Hepatic stellate cell (primary cell): ENCODE results near the gene ENG.
A peak's percentile ranks its signal among the peaks of the same experiment; 100 is the strongest.
"Not testable (repeated sequence)": the region's sequence is repeated elsewhere in the genome, so short reads cannot be mapped to it uniquely, and the experiment has no call there.

Experiments
- DNase-seq: peaks from one replicate; pipeline ENCODE4 v3.0.0; 2011; ENCODE audit warnings: low spot score

The ENG gene

DNA sequence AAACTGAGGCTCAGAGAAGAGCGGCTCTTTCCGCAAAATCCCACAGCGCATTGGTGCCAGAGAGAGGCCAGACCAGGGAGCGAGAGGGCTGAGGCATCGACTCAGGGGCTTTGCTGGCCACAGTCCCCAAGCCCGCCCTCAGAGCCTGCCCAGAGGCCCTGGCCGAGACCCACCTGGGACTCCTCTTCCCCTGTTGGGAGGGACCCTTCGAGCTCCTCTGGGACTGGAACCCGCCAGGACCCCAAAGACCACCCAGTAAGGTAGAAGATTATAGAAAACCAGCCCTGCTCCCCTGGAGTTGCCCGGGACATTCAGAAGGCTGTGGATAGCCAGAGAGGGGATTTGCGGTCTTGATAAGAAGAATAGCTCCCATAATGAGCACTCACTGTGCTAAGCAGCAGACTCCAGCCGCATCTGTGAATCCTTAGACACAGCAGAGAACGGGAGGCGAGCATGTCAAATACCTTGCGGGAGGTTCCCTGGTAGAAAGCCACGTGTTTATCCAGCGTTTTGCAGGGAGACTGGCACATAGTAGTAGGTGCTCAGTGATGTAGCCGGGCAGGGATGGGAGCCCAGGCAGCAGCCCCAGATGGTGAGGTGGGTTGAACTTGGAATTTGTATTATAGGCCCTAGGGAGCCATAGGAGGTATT, 23.7 kb upstream of the ENG start:
- DNase-seq: no peak

DNA sequence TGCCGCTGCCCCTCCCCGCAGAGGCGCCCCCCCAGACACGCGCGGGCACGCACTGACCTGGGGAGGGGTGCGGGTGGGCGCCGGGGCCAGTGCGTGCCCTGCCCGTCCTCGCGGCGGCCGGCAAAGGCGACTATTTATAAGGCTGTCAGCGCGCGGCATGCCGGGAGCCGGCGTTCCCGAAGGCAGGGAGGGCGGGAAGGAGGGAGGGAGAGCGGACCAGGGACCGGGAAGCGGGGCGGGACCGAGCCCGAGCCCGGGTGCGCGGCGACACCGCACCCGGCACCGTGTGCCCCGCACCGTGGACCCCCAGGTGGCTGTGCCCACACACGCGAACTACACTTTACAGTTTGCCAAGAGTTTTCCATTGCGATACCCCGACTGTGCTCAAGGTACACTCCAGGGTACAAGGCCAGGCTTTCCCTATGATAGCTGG, 23.1 kb upstream of the ENG start, which contains the start of gene AK1:
TSS of gene AK1 (minus strand) at position 110 of the 433 bp plus-strand sequence. CDS start 3,058 bp downstream, outside the sequence.
- peak; percentile 75 for DNase-seq

DNA sequence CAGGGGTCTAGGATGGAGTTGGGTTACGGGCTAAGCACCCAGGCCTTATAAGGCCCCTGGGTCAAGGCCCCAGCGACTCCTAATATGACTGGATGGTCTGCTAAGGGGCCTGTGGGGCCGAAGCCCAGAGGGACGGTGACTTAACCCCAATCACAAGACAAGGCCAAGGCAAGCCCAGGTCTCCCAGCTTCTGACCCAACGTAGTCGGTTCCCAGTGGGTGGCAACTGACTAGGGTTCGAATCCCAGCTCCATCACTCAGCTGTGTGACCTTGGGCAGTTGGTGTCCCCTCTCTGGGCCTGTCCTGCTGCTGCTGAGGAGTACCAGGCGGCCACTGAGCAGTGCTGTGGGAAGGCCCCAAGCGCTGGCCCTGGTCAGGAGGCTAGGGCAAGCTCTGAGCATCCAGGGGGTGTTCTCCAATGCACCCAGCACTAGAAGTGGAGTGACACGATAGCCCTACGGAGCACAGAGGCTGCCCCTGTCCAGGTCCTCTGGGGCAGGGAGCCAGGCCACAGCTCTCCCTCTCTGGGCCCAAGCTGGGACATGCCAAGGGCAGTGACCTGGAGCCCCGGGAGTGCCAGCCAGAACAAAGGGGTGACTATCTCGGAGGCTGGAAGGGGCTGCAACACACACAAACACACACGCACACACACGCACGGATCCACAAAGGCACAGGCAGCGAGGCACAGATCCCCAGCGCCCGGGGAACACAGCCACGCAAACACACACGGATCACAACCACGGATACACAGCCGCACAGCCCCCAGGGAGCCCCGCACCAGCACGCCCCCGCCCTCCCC, 22.5 kb upstream of the ENG start:
- no peak for DNase-seq

- no peak for DNase-seq
These were observed 21.7 kb upstream of the ENG start for GRCh38 chr9:127876026-127876763.

DNA sequence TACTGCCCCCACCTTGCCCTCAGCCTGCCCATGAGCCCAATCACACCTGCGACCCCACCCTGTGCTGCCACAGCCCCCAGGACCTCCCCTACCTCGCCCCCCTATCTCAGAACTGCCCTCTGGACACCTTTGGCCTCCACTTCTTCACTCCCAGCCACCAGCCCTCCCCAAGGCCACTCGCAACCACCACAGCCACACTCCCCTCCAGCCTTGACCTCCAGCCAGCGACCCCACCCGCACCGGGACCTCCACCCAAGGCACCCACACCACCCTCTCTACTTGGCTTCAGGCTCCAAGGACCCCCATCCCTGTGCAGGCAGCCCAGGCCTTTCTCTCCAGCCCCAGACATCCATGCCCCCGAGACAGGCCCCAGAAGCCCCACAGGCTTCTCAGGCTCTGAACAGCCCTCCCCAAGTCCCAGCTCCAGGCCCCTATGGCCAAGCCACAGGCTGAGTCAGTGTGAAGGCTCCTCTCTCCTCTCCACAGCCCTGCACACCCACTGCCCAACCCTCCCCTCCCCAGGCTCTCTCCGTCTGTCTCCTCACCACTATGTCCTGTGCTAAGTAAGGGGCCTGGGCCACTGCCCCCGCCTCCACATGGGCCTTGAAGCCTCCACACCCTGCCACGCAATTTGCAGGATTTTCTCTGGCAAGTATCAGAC, 21.0 kb upstream of the ENG start:
- DNase-seq: peak; percentile 90

GRCh38 chr9:127874301-127875221, 20.1 kb upstream of the ENG start:
- no peak for DNase-seq

GRCh38 chr9:127873886-127874285, 19.4 kb upstream of the ENG start:
- no peak for DNase-seq

DNA sequence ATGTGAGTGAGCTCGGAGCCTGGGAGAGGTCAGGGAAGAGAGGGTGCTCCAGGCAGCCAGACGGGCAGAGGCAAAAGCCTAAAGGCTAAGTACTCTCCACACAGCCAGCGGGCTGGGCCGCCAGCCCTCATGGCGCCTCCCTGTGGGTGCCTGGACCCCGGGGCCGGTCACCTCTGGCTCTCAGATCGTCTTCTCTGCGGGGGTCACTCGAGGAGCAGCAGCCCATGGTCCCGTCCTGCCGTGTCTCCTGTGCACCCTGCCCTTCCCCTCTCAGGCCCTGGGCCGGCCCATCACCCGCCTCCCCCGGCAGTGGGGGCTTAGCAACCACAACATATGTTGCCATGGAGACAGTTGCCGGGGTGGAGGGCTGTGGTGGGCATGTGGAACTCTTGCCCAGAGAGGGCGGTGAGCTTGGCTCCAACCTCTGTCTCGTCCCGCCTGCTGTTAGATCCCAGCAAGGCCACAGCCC, 18.8 kb upstream of the ENG start:
- no peak for DNase-seq

DNA sequence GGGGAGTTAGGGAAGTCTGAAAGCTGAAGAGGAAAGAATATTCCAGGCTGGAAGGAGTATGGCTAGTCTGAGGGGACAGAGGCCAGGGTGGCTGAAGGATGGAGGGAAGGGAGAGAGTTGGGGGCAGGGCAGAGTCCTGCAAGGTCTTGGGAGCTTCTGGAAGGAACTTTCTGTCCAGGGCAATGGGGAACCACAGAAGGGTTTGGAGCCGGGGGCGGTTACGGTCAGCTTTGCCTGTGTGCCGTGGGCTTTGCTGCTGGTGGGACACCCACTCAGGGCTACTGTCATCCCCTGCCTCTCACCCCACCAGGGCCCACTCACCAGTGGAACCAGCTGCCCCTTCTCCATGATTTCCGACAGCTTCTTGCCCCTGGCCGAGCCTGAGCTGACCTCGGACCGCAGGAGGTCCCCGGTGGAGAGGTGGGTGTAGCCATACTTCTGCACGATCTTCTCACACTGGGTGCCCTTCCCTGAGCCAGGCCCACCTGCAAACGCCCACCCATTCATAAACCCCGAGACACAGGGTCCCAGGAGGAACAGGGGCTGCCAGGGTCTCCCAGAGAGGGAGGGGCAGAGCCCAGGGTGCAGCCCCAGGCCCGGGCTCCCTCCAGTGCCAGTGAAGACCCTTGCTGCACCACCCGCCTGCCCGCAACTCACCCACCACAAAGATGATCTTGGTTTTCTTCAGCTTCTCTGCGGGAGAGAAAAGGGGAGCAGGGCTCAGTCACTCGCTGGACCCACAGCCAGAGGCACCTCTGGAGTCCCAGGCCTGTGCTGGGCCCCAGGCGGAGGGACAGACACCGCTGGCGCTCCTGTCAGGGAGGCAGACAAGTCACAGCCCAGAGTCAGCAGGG, 18.1 kb upstream of the ENG start:
- no peak for DNase-seq

DNA sequence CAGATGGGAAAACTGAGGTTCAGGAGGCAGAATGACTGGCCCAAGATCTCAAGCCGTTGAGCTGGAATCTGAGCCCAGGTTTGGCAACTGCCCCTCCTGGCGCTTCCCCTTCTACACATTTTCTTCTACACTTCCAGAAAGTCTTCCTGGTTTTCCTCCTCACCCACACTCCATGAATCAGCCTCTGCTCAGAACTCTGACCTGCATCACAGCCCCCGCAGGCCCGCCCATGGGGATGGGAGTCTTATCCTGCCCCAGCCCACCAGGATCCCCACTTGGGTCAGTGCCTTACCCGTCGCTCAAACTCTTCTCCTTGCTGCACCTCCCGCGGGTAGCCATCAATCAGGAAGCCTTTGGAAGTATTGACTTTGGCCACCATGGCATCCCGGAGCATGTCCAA, 17.1 kb upstream of the ENG start:
- DNase-seq: no peak

DNA sequence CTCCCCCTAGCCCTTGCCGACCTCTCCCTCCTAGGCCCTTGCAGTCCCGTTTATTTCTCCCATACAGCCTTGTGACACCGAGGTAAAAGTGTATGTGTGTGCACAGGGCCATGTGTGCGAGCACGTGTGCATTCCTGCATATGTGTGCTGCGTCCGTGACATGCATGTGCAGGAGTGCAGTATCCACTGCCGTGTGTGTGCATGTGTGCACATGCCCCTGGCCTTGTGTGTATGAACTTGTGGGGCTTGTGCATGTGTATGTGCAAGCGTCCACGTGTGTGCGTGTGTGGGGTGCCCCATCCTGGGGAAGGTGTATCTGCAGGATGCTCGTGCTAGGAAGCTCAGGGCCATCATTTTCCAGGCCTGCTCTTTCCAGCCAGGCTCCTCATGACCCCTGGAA, 16.4 kb upstream of the ENG start:
- DNase-seq: no peak

DNA sequence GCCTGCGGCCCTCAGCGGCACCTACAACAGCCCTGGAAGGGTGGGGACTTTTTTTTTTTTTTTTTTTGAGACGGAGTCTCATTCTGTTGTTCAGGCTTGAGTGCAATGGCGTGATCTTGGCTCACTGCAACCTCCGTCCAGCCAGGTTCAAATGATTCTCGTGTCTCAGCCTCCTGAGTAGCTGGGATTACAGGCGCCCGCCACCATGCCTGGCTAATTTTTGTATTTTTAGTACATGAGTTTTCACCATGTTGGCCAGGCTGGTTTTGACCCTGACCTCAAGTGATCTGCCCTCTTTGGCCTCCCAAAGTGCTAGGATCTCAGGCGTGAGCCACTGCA, 15.7 kb upstream of the ENG start:
- DNase-seq: not testable (repeated sequence)

- DNase-seq: peak; percentile 96
These were observed 15.1 kb upstream of the ENG start for GRCh38 chr9:127869310-127870152.

- DNase-seq: no peak
These were observed 13.9 kb upstream of the ENG start for GRCh38 chr9:127868278-127868902.

DNA sequence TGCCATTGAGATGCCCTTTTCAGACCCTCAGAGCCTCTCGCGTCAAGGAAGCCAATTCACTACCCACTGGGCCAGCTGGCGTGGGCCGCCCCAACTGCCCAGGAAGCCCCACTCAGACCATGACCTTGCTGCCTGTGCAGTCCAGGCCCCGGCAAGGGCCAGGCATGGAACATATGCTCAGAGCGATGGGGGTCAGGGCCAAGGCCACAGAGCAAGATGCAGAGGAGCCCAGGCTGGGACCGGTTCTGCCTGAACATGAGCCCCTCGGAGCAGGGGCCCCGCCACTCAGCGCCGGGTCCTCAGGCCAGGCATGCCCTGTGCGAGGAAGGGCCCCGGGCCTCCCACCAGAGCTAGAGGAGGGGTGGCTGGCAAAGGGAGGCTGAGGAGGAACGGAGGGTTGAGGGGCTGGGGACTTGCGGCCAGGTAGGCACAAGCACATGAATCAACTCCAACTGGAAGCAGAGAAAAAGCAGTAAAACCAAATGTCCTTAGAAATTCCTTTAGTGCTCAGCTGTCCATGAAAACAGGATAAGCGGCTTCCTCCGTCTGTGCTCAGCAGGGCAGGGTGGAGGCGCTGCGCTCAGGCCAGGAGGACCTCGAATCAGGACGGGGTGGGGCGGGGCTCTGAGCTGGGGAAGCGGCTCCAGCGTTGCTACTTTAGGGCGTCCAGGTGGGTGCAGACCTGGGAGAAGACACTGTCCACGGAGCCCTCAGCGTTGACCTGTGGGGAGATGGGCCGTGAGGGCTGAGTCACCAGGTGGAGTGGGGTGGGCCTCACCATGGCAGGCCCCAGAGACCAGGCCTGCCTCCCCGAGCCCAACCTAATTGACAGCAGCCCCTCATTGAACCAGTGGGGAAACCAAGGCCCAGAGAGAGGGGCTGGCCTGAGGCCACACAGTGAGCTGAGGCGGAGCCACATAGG, 13.2 kb upstream of the ENG start:
- no peak for DNase-seq

DNA sequence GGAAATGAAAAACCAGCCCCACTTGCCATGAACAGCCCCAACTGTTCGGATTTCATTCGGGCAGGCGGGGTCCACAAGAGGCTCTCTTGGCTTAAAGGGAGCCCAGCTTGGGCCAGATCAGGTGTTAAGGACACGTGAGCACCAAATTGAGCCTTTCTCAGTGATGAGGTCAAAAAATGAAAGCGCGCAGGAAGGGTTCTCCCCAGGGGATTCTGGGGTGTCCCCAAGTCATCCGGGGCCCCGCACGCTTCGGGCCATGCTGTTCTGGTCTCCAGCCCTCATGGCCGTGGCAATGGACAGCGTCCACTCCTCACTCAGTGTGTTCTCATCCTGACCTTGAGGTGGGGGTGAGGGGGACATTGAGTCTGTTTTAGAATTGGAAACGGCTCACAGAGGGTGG, 12.1 kb upstream of the ENG start:
- DNase-seq: no peak

GRCh38 chr9:127865645-127866464, 11.4 kb upstream of the ENG start:
- DNase-seq: no peak
